Activated CD4-positive, alpha-beta memory T cell treated with anti-CD3 and anti-CD28 coated beads for 36 hours (primary cell): Measurements from ENCODE around the gene AGPAT4. TPM values are rescaled to one million over a fixed set of nuclear protein-coding genes. Genes with fewer than 3 reads are reported as not detected.
"Not testable (repeated sequence)": the region's sequence is repeated elsewhere in the genome, so short reads cannot be mapped to it uniquely, and the experiment has no call there.

Experiments
- CTCF ChIA-PET: fragments of 350-600 bp; sonication (Branson Sonifier 250); formaldehyde crosslinking; loops from one replicate; lab custom pipeline; 2021; ENCODE audit warnings: antibody characterized with exemption, inconsistent platforms; lab: Charles Lee
- POLR2A ChIA-PET: fragments of 350-600 bp; sonication (Branson Sonifier 250); formaldehyde crosslinking; loops from one replicate; lab custom pipeline; 2021; ENCODE audit warnings: antibody characterized with exemption; lab: Charles Lee
- DNase-seq: peaks from one replicate; pipeline ENCODE4 v3.0.0-alpha.2; 2020
- H3K27ac Mint-ChIP-seq: one replicate; pipeline ENCODE4 v1.8.0; 2021; ENCODE audit warnings: mixed read lengths
- H3K27me3 Mint-ChIP-seq: one replicate; pipeline ENCODE4 v1.8.0; 2021; ENCODE audit warnings: mixed read lengths
- H3K36me3 Mint-ChIP-seq: one replicate; pipeline ENCODE4 v1.8.0; 2021; ENCODE audit warnings: mixed read lengths
- H3K4me1 Mint-ChIP-seq: one replicate; pipeline ENCODE4 v1.8.0; 2021; ENCODE audit warnings: low read depth, mixed read lengths
- H3K4me3 Mint-ChIP-seq: one replicate; pipeline ENCODE4 v1.8.0; 2021; ENCODE audit warnings: mild to moderate bottlenecking, mixed read lengths
- H3K9me3 Mint-ChIP-seq: one replicate; pipeline ENCODE4 v1.8.0; 2021; ENCODE audit warnings: mixed read lengths
- intact Hi-C: fragments of 100-400 bp; cut with micrococcal nuclease; formaldehyde crosslinking; loops from one replicate; pipeline ENCODE4 v1.15.1; 2023
- total RNA-seq, 2 experiments: library from RNA; stranded (reverse); gene quantifications; one replicate each; pipeline ENCODE4 v1.2.3, GENCODE V29; 2021

Gene AGPAT4
- total RNA-seq: 1 to 10 TPM; 4.7 to 5.6 TPM

DNA sequence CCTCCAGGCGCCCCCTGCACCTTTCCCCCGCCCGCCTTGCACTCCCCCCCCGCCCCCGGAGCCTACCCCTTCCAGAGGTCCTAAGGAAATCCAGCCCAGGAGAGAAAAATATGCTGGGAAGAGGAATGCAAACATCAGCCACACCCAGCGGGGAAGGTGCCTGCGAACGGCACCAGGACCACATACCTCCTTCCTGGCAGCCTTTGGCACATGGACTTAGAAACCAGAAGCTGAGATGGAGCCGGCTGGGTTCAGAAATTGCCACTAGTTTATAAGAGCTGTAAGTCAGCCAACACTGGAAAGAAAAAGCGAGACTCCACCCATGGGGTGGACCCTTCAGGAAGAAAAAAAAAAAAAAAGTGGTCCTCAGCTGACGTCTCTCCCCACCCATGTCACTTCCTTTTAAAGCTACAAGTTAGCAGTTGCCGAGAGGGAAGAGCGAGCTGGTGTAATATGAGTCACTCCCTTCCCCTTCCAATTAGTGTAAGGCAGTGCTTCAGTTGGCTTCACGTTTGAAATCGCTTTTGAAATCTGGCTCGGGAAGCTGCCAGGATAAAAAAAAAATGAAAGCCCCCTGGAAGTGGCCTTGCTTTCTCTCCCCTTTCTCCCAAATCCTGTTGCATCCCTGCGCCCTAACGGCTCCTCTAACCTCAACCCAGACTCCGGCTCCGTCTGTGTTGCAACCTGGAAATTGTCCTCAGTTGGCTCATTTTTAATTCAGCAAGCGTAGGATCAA is at the start of gene AGPAT4:
AGPAT4 (minus strand) TSS at position 310 of the 736 bp plus-strand sequence. CDS start 41,848 bp downstream, outside the sequence.
- H3K27me3 Mint-ChIP-seq: peaks cover 2% of the 10 kb centered on the region
- H3K27ac Mint-ChIP-seq: peak within 1 kb of the TSS; percentile 80
- H3K9me3 Mint-ChIP-seq: no peaks in the 10 kb centered on the region
- H3K4me1 Mint-ChIP-seq: peaks cover 20% of the 10 kb centered on the region
- ChIA-PET CTCF (interaction anchor here (0.6 to 0.7 kb wide), 2 partner anchors 97 to 343 kb away, joined by 3 to 5 read pairs; no protein-coding TSS in a partner anchor), POLR2A (interaction anchor here (0.6 to 2.0 kb wide), 15 partner anchors 10 to 1276 kb away, joined by 3 to 9 read pairs (median 3); no protein-coding TSS in a partner anchor)
- H3K4me3 Mint-ChIP-seq: peak within 1 kb of the TSS; percentile 82
- DNase-seq: peak; percentile 69
- no peaks in the 10 kb centered on the region for H3K36me3 Mint-ChIP-seq
- intact Hi-C loops: loop anchor here (1.0 to 10.0 kb wide), 5 partner anchors 37 to 283 kb away; partner anchors contain the start of gene MAP3K4

GRCh38 chr6:161319231-161319630 is 45.4 kb upstream of the AGPAT4 start:
- Mint-ChIP-seq H3K27ac (no peak overlapping the region), H3K4me3 (no peak overlapping the region), H3K27me3 (peaks cover 4% of the 10 kb centered on the region), H3K4me1 (no peaks in the 10 kb centered on the region), H3K9me3 (peaks cover 2% of the 10 kb centered on the region), H3K36me3 (no peaks in the 10 kb centered on the region)
- POLR2A ChIA-PET: no interaction called here
- CTCF ChIA-PET: no interaction called here
- intact Hi-C loops: no loop called here
- DNase-seq: no peak

DNA sequence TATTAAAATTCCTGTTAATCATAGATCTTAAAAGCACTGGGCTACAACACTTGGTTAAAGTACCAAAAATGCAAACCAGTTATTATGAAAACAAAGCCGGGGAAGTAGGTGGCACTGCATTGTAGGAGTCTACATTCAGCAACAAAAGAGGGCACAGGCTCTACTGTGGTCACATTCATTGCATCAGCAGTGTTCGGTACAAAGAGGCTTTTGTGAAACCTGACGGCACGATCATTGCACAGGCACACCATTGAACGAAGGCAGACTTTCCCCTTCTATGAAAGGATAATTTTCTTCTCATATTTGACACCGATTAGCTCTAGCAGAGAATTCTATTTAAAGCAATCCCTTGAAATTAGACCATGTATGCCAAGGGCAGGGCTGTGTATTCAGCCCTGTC is 44.6 kb upstream of the AGPAT4 start:
- intact Hi-C loops: no loop called here
- Mint-ChIP-seq H3K27me3 (peaks cover 4% of the 10 kb centered on the region), H3K27ac (no peak overlapping the region), H3K4me3 (no peak overlapping the region), H3K4me1 (no peaks in the 10 kb centered on the region), H3K36me3 (no peaks in the 10 kb centered on the region), H3K9me3 (peaks cover 2% of the 10 kb centered on the region)
- ChIA-PET CTCF (no interaction called here), POLR2A (no interaction called here)
- DNase-seq: no peak

GRCh38 chr6:161316531-161316930 is 42.7 kb upstream of the AGPAT4 start:
- H3K27me3 Mint-ChIP-seq: no peaks in the 10 kb centered on the region
- ChIA-PET CTCF (no interaction called here), POLR2A (no interaction called here)
- H3K36me3 Mint-ChIP-seq: no peaks in the 10 kb centered on the region
- H3K27ac Mint-ChIP-seq: no peak overlapping the region
- no peak for DNase-seq
- no peak overlapping the region for H3K4me3 Mint-ChIP-seq
- no peaks in the 10 kb centered on the region for H3K4me1 Mint-ChIP-seq
- intact Hi-C loops: no loop called here
- peaks cover 2% of the 10 kb centered on the region for H3K9me3 Mint-ChIP-seq

DNA sequence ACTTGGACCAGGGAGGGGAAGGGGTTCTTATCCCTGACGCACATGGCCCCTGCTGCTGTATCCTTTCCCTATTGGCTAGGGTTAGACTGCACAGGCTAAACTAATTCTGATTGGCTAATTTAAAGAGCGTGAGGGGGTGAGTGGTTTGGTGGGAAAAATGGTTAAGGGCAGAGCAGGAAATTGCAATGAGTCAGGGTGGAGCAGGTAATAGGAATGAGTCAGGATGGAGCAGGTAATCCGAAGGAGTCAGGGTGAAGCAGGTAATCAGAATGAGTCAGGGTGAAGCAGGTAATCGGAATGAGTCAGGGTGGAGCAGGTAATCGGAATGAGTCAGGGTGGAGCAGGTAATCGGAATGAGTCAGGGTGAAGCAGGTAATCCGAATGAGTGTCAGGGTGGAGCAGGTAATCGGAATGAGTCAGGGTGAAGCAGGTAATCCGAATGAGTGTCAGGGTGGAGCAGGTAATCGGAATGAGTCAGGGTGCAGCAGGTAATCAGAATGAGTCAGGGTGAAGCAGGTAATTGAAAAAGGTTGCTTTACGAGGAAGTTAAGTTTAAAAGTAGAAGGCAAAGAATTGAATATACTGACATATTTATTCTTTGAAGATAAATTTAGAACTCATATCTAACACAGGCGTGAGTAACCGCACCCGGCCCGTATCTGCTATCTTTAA is 41.5 kb upstream of the AGPAT4 start:
- H3K27me3 Mint-ChIP-seq, CTCF ChIA-PET, POLR2A ChIA-PET, H3K36me3 Mint-ChIP-seq, H3K4me3 Mint-ChIP-seq, intact Hi-C loops, H3K4me1 Mint-ChIP-seq, H3K27ac Mint-ChIP-seq, H3K9me3 Mint-ChIP-seq, DNase-seq: not testable (repeated sequence)

- H3K9me3 Mint-ChIP-seq, POLR2A ChIA-PET: not testable (repeated sequence)
- intact Hi-C loops: loop anchor here (5.0 kb wide), 1 partner anchor 37 kb away; no protein-coding TSS in a partner anchor
Measured at GRCh38 chr6:161314541-161315245, 40.8 kb upstream of the AGPAT4 start.

GRCh38 chr6:161313940-161314509 is 40.2 kb upstream of the AGPAT4 start:
- H3K9me3 Mint-ChIP-seq: peaks cover 2% of the 10 kb centered on the region
- POLR2A ChIA-PET: no interaction called here
- no peak overlapping the region for H3K4me3 Mint-ChIP-seq
- DNase-seq: no peak
- CTCF ChIA-PET: no interaction called here
- no peak overlapping the region for H3K27ac Mint-ChIP-seq
- H3K27me3 Mint-ChIP-seq: peaks cover 1% of the 10 kb centered on the region
- H3K4me1 Mint-ChIP-seq: peaks cover 4% of the 10 kb centered on the region
- intact Hi-C loops: loop anchor here (5.0 kb wide), 1 partner anchor 37 kb away; no protein-coding TSS in a partner anchor
- H3K36me3 Mint-ChIP-seq: no peaks in the 10 kb centered on the region

More at GRCh38 chr6:161314541-161315245, 40.8 kb upstream of the AGPAT4 start:
- H3K27me3 Mint-ChIP-seq, H3K4me1 Mint-ChIP-seq, H3K4me3 Mint-ChIP-seq, CTCF ChIA-PET, DNase-seq, H3K36me3 Mint-ChIP-seq, H3K27ac Mint-ChIP-seq: not testable (repeated sequence)

DNA sequence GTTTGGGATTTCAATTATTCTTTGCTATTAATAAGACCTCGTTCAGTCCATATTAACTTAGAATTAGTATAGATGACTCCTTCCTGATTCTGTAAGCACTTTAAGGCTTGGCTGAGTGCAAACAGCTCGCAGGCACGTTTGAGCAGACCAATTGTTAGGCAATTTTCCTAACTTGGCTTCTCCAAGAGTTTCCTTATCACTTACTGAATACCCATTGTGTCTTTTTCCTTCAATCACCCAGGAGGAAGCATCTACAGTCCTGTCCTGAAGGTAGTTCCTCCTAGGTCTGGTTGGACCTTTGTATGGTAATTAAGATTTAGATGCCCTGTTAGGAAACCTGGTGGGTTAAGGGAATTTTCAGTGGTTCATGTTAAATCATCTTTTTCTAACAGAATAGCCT is 39.6 kb upstream of the AGPAT4 start:
- H3K36me3 Mint-ChIP-seq, H3K4me3 Mint-ChIP-seq, POLR2A ChIA-PET, H3K27me3 Mint-ChIP-seq, H3K27ac Mint-ChIP-seq, H3K4me1 Mint-ChIP-seq, DNase-seq, H3K9me3 Mint-ChIP-seq, CTCF ChIA-PET: not testable (repeated sequence)
- intact Hi-C loops: loop anchor here (5.0 kb wide), 1 partner anchor 36 kb away; no protein-coding TSS in a partner anchor

DNA sequence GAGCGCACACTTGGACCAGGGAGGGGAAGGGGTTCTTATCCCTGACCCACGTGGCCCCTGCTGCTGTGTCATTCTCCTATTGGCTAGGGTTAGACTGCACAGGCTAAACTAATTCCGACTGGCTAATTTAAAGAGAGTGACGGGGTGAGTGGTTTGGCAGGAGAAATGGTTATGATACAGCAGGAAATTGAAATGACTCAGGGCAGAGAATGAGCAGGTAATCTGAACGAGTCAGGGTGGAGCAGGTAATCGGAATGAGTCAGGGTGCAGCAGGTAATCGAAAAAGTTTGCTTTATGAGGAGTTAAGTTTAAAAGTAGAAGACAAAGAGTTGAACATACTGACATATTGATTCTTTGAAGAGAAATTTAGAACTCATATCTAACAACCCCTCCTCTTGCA is 35.9 kb upstream of the AGPAT4 start:
- H3K27ac Mint-ChIP-seq, POLR2A ChIA-PET, H3K9me3 Mint-ChIP-seq, H3K4me3 Mint-ChIP-seq, CTCF ChIA-PET, H3K36me3 Mint-ChIP-seq, H3K27me3 Mint-ChIP-seq, H3K4me1 Mint-ChIP-seq: not testable (repeated sequence)
- intact Hi-C loops: loop anchor here (5.0 kb wide), 1 partner anchor 32 kb away; no protein-coding TSS in a partner anchor
- DNase-seq: peak; percentile 31

DNA sequence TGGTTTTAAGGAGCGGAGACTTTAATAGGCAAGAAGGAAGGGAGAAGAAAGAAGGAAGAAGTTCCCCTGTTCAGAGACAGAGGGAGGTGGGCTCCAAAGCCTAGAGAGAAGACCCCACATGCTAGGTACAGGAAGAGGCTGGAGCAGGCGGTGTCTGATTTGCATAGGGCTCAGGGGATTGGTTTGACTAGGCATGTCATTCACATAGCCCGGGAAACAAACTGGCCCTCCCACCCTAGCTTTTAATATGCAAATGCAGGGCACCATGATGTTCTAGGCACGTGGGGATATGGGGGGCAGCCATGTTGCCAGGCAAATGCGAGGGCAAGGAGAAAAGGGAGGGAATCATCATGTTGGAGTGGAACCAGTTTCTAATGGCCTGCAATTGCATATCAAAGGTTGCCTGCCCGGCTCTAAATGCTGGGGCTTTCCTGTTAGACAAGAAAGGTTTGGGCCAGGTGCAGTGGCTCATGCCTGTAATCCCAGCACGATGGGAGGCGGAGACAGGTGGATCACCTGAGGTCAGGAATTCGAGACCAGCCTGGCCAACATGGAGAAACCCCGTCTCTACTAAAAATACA is 34.3 kb upstream of the AGPAT4 start:
- no peak for DNase-seq
- H3K4me3 Mint-ChIP-seq: no peak overlapping the region
- peaks cover 4% of the 10 kb centered on the region for H3K4me1 Mint-ChIP-seq
- POLR2A ChIA-PET: no interaction called here
- H3K27ac Mint-ChIP-seq: no peak overlapping the region
- H3K36me3 Mint-ChIP-seq: no peaks in the 10 kb centered on the region
- peaks cover 6% of the 10 kb centered on the region for H3K27me3 Mint-ChIP-seq
- intact Hi-C loops: no loop called here
- H3K9me3 Mint-ChIP-seq: no peaks in the 10 kb centered on the region
- CTCF ChIA-PET: no interaction called here

GRCh38 chr6:161305860-161306259 is 32.0 kb upstream of the AGPAT4 start:
- peaks cover 4% of the 10 kb centered on the region for H3K4me1 Mint-ChIP-seq
- H3K27me3 Mint-ChIP-seq: peaks cover 9% of the 10 kb centered on the region
- POLR2A ChIA-PET: no interaction called here
- H3K9me3 Mint-ChIP-seq: no peaks in the 10 kb centered on the region
- H3K27ac Mint-ChIP-seq: no peak overlapping the region
- H3K4me3 Mint-ChIP-seq: no peak overlapping the region
- no peaks in the 10 kb centered on the region for H3K36me3 Mint-ChIP-seq
- intact Hi-C loops: no loop called here
- DNase-seq: no peak
- CTCF ChIA-PET: no interaction called here
